Fibroblast of villous mesenchyme (primary cell): ENCODE data around the gene RBM23. TPM values are rescaled to one million over a fixed set of nuclear protein-coding genes. Genes with fewer than 3 reads are reported as not detected.

Experiments used
- DNase-seq: peaks from one replicate; pipeline ENCODE4 v3.0.0-alpha.2; 2010; ENCODE audit warnings: low read depth
- H3K4me3 ChIP-seq: 2 replicates; pipeline ENCODE4 v1.5.1; 2011; ENCODE audit warnings: low read depth, mild to moderate bottlenecking, low read length
- CTCF ChIP-seq: IDR thresholded peaks from 2 replicates; pipeline ENCODE4 v1.5.1; 2012; ENCODE audit warnings: low read depth, mild to moderate bottlenecking, low read length; ENCODE audit not compliant: insufficient read depth
- total RNA-seq: library from RNA; depleted of rRNA; stranded (reverse); fragments of >200 nt; gene quantifications from 2 replicates; pipeline ENCODE4 v1.2.3, GENCODE V29; 2012

Gene RBM23
- total RNA-seq, 1 donor, result 60.9 TPM

- no peak for DNase-seq
- H3K4me3 ChIP-seq, result no peak overlapping the region
- no peak for TF ChIP-seq CTCF
Measured at GRCh38 chr14:22875003-22875747, 43.8 kb downstream of the RBM23 start.

GRCh38 chr14:22872833-22873520 lies 46.0 kb downstream of the RBM23 start:
- no peak for TF ChIP-seq CTCF
- H3K4me3 ChIP-seq, result peak overlapping the region; percentile 91
- DNase-seq, result no peak

GRCh38 chr14:22872033-22872832 lies 46.7 kb downstream of the RBM23 start:
- peak; percentile 98 for TF ChIP-seq CTCF
- H3K4me3 ChIP-seq, result peak overlapping the region; percentile 91
- DNase-seq, result peak; percentile 88

GRCh38 chr14:22871224-22872032 lies 47.5 kb downstream of the RBM23 start, which contains the start of gene LRP10:
LRP10 (plus strand) TSS chr14:22871740; CDS start chr14:22872304, 564 bp downstream.
- H3K4me3 ChIP-seq, result peak within 1 kb of the TSS; percentile 91
- no peak for TF ChIP-seq CTCF
- DNase-seq, result peak; percentile 90

GRCh38 chr14:22870811-22871223 lies 48.1 kb downstream of the RBM23 start:
- no peak for DNase-seq

More at GRCh38 chr14:22870811-22871223, 48.1 kb downstream of the RBM23 start:
- H3K4me3 ChIP-seq, result peak overlapping the region; percentile 91
- no peak for TF ChIP-seq CTCF
